HG03520 (cell line): ENCODE results near the gene ZGLP1.

ENCODE experiments used
- ATAC-seq: cut with Tn5 transposase; IDR thresholded peaks from one replicate; pipeline ENCODE4 v1.9.1; 2021; ENCODE audit warnings: mild to moderate bottlenecking, moderate library complexity; ENCODE audit not compliant: unreplicated experiment

The ZGLP1 gene

DNA sequence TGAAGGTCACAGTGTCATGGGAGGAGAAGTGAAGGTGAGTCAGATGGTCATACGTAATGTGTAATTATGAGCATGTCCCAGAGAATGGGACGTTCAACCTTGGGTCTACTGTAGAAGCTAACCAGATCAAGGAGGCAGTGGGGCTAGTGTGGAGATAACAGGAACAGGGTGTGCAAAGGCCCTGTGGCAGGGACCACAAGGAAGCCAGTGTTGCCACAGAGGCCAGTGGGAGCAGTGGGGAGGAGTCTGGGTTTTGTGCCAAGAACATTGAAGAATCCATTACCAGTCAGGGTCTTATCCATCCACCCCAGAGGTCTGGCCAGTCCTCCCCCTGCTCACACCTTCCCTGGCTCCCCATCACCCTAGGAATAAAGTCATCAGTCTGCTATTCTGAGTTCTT is 54.3 kb downstream of the ZGLP1 start:
- ATAC-seq = no peak
